Large intestine (tissue), 3 donors: Measurements from ENCODE around the gene LEMD2. TPM values are rescaled to one million over a fixed set of nuclear protein-coding genes. Genes with fewer than 3 reads are reported as not detected.

ENCODE experiments used
- DNase-seq, 2 donors: peaks; one replicate each; pipeline versions ENCODE4 v3.0.0 to v3.0.0-alpha.2; 2013
- H3K27ac ChIP-seq: one replicate; pipeline ENCODE4 v1.5.1; 2013; ENCODE audit warnings: low read length
- H3K27me3 ChIP-seq: 2 replicates; pipeline ENCODE4 v1.6.1; 2013; ENCODE audit warnings: low read length; ENCODE audit not compliant: control insufficient read depth, insufficient read depth
- H3K36me3 ChIP-seq: 2 replicates; pipeline ENCODE4 v1.6.1; 2013; ENCODE audit warnings: low read length; ENCODE audit not compliant: control insufficient read depth, insufficient read depth
- H3K4me1 ChIP-seq: one replicate; pipeline ENCODE4 v1.6.1; 2013; ENCODE audit warnings: low read length; ENCODE audit not compliant: control insufficient read depth, insufficient read depth
- H3K4me3 ChIP-seq: one replicate; pipeline ENCODE4 v1.5.1; 2013; ENCODE audit warnings: low read length
- H3K9me3 ChIP-seq: one replicate; pipeline ENCODE4 v1.6.1; 2013; ENCODE audit warnings: mild to moderate bottlenecking, low read depth, low read length, moderate library complexity; ENCODE audit not compliant: control insufficient read depth
- WGBS: methylation state at CpG from one replicate; pipeline ENCODE4 v1.1.5; 2013; ENCODE audit warnings: low lambda C conversion rate; ENCODE audit not compliant: insufficient coverage; 5-methylcytosine and 5-hydroxymethylcytosine counted together
- polyA plus RNA-seq: library from polyadenylated mRNA; unstranded; fragments of 120-200 nt; gene quantifications from one replicate; pipeline ENCODE4 v1.2.1, GENCODE V29; 2013

LEMD2 gene
- polyA plus RNA-seq, 1 donor, result 56.2 TPM

DNA sequence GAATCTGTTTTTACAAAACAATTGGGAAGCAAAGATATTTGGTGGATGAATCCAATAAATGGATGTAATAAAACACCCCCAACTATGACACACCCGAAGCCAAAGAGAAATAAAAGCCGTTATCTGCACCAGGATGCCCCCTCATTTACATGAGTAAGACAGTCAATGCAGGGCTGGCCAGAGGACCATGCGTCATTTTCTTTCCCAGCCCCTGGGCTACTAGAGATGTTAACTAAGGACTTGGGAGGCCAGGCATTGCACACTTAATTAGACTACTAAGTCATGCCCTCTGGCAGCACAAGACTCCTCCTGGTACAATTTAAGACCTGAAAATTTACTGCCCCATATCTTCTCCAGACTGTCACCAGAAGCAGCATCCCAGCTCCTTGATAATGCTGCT lies 3.2 kb downstream of the LEMD2 start:
- Histone ChIP-seq H3K27me3 (no peaks in the 10 kb centered on the region), H3K4me3 (no peak overlapping the region), H3K9me3 (no peaks in the 10 kb centered on the region), H3K4me1 (peaks cover 20% of the 10 kb centered on the region), H3K36me3 (peaks cover 51% of the 10 kb centered on the region), H3K27ac (no peak overlapping the region)
- no peak for DNase-seq
- WGBS, result no CpG with 5 or more reads among the region's 3 CpGs

DNA sequence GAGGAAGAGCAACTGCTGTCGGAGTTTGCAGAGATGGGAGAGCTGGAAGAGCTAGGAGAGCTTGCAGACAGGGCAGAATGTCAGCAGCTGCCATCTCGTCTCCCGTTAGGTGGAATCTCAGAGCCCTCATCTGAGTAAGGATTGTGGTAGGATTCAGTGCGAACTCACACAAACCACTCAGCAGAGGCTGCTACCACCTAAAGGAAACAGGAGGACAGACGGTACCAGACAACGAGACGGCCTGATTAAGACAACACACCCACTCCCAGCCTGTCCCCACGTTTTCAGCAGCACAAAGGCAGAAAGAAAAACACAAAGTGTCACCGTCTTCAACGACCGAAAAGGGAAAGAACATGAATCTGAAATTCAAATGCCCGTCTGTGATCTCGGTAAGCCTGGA lies 4.1 kb downstream of the LEMD2 start:
- Histone ChIP-seq H3K4me1 (peaks cover 20% of the 10 kb centered on the region), H3K36me3 (peaks cover 61% of the 10 kb centered on the region)

DNA sequence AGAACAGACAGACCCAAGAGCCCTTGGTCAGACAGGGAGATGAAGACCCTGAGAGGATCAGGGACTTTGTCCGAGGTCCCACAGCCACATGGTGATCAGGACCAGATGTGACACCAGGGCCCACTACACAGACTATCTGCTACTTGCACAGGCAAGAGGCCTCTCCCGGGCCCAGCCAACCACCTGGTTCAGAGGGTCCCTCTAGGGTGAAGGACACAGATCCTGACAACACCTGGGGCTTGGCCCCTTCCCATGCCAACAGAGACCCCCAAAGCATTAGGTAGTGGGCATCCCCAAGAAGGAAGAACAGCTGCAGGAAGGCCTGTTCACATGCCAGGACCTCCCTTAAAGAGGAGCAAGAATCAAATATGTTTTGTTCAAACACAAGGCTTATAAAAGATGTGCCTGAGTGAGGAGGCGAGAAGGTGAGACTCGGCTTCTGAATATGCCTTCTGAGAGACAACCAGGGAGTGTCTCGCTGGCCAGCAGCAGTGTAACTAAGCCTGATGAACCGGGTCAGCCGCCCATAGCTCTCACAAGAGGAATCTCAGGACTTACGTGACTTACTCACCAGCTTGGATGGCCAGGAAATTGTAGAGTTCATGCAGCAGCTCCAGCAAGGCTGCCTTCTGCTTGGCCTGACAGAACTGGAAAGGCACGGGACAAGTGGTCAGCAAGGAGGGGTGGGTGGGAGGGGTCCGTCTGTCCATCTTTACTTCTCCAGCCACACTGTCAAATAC lies 5.0 kb downstream of the LEMD2 start:
- Histone ChIP-seq H3K27ac (no peak overlapping the region), H3K4me1 (peaks cover 16% of the 10 kb centered on the region), H3K4me3 (no peak overlapping the region), H3K9me3 (no peaks in the 10 kb centered on the region), H3K27me3 (no peaks in the 10 kb centered on the region), H3K36me3 (peaks cover 69% of the 10 kb centered on the region)
- WGBS, result no CpG with 5 or more reads among the region's 10 CpGs
- no peak for DNase-seq

More for the DNA sequence above, 4.1 kb downstream of the LEMD2 start:
- H3K4me3 ChIP-seq, result no peak overlapping the region
- no peak overlapping the region for H3K27ac ChIP-seq
- H3K9me3 ChIP-seq, result no peaks in the 10 kb centered on the region
- 100% methylated on average over 3 of the region's 13 CpGs for WGBS
- DNase-seq, result no peak
- no peaks in the 10 kb centered on the region for H3K27me3 ChIP-seq

DNA sequence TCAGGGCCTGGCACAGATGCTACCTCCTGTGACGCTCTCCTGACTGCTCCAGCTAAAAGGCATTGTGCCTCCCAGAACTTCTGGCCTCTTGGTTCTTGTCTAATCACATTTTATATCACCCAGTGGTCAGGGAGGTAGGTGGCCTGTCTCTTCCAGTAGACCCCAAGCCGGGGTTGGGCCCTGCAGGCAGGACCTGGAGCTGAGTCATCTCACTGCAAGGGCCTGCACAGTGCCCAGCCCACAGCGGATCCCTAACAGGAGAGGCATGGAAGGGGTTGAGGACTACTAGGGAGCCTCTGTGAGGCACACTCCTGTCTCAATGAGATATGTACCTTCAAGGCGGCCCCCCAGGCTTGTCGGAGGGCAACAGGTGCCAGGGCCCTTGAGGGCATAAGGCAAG lies 6.4 kb downstream of the LEMD2 start:
- Histone ChIP-seq H3K4me1 (peaks cover 13% of the 10 kb centered on the region), H3K9me3 (no peaks in the 10 kb centered on the region), H3K36me3 (peaks cover 83% of the 10 kb centered on the region), H3K27ac (no peak overlapping the region), H3K4me3 (no peak overlapping the region), H3K27me3 (no peaks in the 10 kb centered on the region)
- no peak for DNase-seq
- WGBS, result no CpG with 5 or more reads among the region's 5 CpGs

DNA sequence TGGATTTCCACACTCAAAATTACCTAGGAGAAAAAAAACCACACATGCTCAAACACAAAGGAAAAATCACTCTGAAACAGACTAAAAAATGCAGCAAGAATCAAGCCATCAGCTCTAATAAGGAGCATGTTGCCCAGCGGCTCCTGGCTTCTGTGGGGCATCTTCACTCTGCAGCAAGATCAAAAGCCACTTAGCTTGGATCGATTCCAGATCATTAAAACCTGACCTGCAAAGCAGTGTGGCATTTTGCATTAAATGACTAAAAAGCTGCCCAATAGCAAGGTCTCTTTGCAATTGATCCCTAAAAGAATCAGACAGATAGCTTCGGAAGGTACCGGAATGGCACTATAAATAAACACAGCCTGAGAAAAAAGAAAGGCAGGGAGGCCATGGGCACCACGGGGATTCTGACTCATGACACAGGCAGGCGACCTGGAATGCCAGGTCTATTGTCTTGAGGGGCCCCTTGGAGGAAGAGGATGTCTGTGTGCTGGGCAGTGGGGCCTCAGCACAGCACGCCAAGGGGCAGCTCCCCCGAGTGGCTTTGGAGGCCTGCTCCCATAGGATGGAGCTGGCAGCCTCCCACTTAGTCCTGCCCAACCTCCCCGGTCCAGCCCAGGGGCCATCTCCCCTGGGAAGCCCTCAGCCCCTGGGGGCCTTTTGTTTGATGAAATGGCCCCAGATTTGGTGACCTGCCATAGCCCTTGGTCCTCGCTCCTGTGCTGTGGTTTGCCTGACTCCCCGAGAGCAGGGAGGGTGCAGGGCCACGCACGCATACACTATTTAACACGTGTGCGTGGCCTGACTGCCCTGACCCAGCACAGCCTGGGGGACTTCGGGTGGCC lies 7.6 kb downstream of the LEMD2 start:
- Histone ChIP-seq H3K9me3 (no peaks in the 10 kb centered on the region), H3K4me3 (no peak overlapping the region), H3K4me1 (peaks cover 1% of the 10 kb centered on the region), H3K27me3 (no peaks in the 10 kb centered on the region), H3K27ac (no peak overlapping the region), H3K36me3 (peaks cover 95% of the 10 kb centered on the region)
- DNase-seq, result no peak
- WGBS, result 80% methylated on average over 2 of the region's 16 CpGs

DNA sequence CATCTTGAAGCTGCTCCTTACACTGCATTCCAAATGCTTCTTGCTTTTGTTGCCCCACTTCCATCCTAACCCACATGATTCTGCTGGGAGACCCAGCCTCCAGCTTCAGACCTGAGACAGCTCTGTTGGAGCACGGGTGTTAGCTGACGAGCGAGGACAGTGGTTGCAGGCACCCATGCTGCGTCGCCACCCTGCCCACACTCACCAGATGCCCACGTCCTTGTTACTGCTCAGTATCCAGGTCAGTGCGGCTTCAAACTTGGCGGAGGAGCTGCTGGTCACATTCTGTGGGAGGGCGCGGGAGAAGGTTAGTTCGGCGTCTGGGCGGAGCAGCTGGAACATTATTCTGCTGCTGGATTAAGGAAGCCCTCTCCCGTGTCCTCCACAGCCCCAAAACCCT lies 9.0 kb downstream of the LEMD2 start:
- no CpG with 5 or more reads among the region's 14 CpGs for WGBS
- Histone ChIP-seq H3K27me3 (no peaks in the 10 kb centered on the region), H3K9me3 (no peaks in the 10 kb centered on the region), H3K36me3 (peaks cover 97% of the 10 kb centered on the region), H3K4me3 (no peak overlapping the region), H3K27ac (no peak overlapping the region), H3K4me1 (no peaks in the 10 kb centered on the region)
- DNase-seq, result no peak

DNA sequence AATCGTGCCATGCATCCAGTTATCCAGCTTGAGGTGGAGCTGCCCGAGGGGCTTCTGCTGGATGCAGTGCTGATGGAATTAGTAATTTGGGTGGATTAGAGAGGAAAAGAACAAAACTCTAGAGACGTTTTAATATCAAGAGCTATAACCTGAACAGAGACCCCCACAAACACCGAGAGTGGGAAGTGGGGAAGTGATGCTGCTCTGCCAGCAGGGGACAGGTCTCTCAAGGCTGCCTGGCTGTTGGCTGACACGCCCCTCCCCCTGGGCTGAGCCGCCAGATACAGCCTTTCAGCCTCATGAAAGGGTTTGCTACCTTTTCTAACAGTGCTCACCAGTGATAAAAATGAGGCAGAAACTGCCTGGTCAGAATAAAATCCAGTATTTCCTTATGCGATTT lies 9.6 kb downstream of the LEMD2 start:
- WGBS, result no CpG with 5 or more reads among the region's 7 CpGs
- H3K9me3 ChIP-seq, result no peaks in the 10 kb centered on the region
- H3K4me3 ChIP-seq, result no peak overlapping the region
- H3K27ac ChIP-seq, result no peak overlapping the region
- DNase-seq, result no peak
- H3K4me1 ChIP-seq, result no peaks in the 10 kb centered on the region
- H3K36me3 ChIP-seq, result peaks cover 96% of the 10 kb centered on the region
- H3K27me3 ChIP-seq, result no peaks in the 10 kb centered on the region

DNA sequence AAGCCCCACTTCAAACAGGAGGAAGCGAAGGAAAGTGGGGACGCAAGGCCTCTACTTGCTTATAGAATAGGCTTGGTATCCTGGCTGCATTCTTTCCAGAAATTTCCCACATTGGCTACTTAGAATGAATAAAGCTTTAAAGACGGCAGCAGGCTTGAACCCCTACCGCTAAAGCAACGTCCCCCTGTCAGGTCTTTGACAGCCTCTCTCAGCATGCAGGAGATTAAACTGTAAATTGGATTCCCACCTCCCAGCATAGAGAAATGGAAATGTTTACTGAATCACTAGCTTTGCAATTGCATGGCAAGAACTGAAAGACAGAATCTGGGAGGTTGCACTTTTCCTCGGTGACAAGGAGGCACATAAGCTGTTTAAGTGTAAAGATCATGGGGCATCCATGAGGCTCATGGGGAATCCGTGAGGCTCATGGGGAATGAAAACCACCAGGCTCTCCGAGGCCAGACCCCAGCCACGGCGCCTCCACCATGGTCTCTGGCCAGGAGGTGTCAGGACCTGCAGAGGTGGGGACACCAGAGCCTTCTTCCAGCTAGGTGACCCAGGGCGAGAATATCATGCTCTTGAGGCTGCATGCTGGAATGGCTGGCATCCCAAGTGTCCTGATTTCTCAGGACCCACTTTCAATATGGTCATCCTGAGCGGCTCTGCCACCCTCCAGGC lies 10.3 kb downstream of the LEMD2 start:
- Histone ChIP-seq H3K27ac (no peak overlapping the region), H3K4me1 (no peaks in the 10 kb centered on the region), H3K27me3 (no peaks in the 10 kb centered on the region), H3K9me3 (no peaks in the 10 kb centered on the region), H3K36me3 (peaks cover 94% of the 10 kb centered on the region), H3K4me3 (no peak overlapping the region)
- no peak for DNase-seq
- WGBS, result 100% methylated on average over 1 of the region's 12 CpGs

DNA sequence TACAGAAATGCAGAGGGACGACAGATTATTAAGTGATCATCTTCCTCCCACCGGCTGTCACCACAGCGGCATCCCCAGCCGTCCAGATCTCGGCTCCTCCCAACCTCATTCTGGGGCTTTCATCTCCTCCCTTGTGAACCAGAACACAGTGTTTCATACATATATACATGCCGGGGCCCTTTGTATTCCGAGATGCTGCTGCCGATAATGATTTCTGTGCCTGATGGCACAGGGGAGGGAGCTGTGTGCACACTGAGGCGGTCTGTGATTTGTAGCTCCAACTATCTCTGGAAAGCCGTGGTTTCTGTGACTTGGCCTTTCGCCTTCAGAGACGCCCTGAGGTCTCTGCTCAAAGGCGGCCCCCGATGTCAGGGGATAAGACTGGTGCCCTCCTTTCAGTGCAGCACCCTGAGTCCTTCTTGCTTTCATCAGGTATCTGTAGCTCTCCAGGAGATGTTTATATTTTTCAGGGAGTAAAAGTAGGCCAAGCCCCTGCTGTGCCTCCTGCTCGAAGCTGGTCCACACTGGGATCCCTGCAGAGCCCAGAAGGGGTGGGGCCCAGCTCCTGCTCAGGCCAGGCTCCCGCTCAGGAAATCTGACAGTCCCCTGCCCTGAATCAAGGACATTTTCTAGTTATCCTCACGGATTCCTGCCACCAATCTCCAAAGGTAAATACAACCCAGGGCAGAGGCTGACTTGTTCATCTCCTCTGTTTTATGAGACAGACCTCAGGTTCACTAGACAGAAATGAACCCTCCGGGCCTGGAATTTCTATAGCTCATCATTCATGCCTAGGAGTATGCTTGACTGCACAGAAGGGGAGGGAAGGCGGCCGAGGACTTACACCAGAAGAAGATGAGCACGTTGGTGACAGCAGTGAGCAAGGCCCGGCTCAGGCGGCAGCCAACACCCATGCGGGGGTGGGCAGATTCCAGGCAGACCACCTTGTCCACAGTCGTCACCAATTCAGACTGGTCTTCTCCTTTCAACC lies 11.2 kb downstream of the LEMD2 start:
- Histone ChIP-seq H3K4me1 (no peaks in the 10 kb centered on the region), H3K27me3 (no peaks in the 10 kb centered on the region), H3K36me3 (peaks cover 94% of the 10 kb centered on the region), H3K4me3 (no peak overlapping the region), H3K27ac (no peak overlapping the region), H3K9me3 (no peaks in the 10 kb centered on the region)
- DNase-seq, result no peak
- 95% methylated on average over 4 of the region's 25 CpGs for WGBS
